AG20443 (cell line): ENCODE measurements around the gene DPP10.

Experiments
- DNase-seq: peaks from one replicate; pipeline ENCODE4 v3.0.0; 2012; ENCODE audit warnings: low spot score, mixed read lengths

The DPP10 gene

GRCh38 chr2:115285416-115285815 is 843.0 kb downstream of the DPP10 start:
- no peak for DNase-seq

DNA sequence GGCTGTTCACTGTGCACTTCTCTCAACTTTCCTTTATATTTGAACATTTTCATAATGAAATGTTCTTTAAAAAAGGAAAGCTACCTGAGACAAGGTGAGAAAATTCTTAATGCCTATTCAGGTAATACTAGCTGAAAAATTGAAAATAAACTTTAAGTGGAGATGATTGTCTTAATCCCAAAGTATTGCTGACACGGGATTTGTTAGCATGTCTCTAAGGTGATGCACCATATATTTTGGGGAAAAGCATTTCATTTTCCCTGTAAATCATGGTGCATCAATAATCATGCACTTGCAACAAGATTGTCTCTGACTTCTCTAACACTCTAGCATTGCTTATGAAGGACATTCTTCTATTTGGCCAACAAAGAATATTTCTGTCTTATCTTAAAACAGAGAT is 848.0 kb downstream of the DPP10 start:
- no peak for DNase-seq

DNA sequence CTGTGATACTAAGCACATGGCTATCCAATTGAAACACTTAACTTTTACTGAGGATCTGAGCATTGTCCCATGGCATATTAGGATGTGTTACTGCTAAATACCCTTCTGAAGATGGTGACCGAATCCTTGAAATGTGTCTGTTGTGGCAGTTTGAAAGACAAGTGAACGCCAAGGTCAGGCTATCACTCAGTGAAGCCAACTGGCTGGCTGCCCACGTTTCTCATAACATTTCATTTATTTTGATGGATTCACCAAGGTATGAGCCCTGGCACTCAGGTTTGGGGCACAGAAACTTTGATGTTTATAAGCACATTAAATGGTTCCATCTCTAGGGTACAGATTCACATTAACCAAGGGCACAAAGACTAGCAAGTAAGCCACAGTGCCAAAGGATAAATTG is 850.3 kb downstream of the DPP10 start:
- DNase-seq, result no peak

GRCh38 chr2:115294999-115295398 is 852.6 kb downstream of the DPP10 start:
- no peak for DNase-seq

GRCh38 chr2:115297056-115297455 is 854.6 kb downstream of the DPP10 start:
- DNase-seq, result no peak

- DNase-seq, result no peak
Measured at GRCh38 chr2:115299199-115299598, 856.8 kb downstream of the DPP10 start.

DNA sequence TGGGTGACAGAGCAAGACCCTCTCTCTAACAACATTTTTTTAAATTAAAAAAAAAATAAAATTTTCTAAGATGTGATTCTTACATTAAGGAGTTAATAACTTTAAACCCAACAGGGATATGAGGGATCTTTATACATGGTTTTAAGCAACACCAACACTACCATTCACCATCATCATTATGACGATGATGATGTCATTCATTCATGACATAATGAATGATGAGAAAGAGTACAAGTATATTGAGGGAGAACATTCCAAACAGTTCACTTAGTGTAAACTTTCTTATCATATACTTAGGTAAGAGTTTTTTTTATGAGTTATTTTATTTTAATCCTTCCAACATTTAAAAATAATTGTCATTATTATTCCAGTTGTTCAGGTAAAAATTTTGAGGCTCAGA is 863.3 kb downstream of the DPP10 start:
- DNase-seq, result no peak

DNA sequence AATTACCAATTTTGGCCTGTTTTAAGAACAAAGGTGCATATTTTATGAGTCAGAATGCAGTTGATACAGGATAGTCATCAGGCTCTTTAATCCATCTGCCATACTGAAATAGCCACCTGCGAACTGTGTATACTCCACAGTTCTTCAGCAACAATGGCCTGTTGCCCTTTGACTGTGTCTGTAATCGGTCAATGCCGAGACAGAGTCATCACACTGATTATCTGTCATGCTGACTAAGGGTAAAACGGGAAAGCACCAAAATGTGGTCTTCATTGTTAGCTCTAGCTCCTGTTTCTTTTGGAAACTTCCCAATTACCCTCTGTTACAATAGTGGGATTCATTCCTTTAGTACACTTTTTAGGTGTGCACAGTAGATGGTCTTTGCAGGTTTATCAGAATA is 871.7 kb downstream of the DPP10 start:
- DNase-seq, result no peak

DNA sequence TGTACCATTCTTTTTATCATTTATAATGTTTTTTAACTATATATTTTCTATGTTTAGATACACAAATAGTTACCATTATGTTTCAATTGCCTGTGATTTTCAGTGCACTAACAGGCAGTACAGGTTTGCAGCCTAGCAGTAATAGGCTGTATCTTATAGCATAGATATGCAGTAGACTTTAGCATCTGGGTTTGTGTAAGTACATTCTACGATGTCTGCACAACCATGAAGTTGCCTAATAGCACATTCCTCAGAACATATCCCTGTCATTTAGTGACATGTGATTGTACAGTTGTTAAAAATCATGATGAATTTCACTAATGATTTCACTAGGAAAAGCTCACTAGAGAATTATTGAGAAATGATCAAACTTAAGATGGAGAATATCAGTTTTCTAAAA is 884.6 kb downstream of the DPP10 start:
- no peak for DNase-seq

DNA sequence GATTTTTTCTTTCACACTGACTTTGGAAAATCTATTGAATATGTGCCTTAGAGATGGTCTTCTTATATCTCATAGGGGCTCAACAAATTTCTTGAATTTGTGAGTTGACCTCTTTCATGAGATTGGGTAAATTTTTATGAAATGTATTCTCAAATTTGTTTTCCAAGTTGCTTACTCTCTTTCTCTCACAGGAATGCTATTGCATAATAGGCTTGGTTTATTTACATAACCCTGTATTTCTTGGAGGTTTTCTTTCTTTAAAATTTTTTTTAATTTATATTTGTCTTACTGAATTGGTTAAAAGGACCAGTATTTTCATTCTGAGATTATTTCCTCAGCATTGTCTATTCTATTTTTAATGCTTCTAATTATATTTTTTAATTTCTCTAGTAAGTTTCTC is 917.1 kb downstream of the DPP10 start:
- DNase-seq, result no peak

DNA sequence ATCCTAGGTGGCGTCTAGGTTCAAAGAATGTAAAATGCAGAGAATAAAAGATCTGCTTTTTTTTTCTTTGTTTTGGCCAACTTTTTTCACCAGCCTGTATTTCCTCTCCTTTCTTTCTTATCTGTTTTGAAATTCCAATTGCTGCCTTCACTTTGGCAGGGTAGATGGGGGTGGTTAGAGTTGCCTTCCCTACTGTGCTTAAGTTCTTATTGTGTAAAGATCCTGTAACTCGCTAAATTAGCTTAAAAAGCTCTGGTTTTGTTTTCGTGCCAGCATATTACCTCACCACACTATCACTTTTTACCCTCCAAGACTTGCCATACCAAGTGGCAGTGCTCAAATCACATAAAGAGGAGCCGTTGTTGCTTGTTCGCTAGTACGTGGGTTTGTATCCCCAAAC is 921.7 kb downstream of the DPP10 start:
- no peak for DNase-seq

DNA sequence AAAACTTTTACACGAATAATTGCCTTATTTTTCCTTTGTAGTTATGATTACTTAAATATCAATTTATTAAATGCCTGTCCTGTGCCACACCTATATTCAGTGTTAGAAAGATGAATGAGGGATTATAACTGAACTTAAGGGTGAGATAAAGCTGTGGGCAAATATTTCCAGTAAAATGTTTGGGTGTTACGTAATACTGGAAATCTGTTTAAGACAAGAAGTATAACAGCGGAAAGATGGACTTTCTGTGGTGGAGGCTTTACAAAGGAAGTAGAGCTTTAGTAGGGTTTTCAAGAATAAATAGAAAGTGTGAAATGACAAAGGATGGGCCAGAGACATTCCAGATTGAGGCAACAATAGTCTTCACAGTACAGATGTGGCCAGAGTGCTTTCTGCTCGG is 927.0 kb downstream of the DPP10 start:
- DNase-seq, result no peak

- no peak for DNase-seq
Measured at GRCh38 chr2:115374981-115375380, 932.5 kb downstream of the DPP10 start.

DNA sequence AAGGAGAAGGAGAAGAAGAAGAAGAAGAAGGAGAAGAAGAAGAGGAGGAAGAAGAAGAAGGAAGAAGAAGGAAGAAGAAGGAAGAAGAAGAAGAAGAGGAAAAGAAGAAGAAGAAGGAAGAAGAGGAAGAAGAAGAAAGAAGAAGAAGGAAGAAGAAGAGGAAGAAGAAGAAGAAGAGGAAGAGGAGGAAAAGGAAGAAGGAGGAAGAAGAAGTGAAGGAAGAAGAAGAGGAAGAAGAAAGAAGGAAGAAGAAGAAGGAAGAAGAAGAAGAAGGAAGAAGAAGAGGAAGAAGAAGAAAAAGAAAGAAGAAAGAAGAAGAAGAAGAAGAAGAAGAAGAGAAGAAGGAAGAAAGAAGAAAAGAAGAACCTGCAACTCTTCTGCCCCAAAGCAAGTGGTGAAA is 942.0 kb downstream of the DPP10 start:
- no peak for DNase-seq

GRCh38 chr2:115386465-115386864 is 944.0 kb downstream of the DPP10 start:
- DNase-seq, result no peak

- no peak for DNase-seq
Measured at GRCh38 chr2:115389024-115389423, 946.6 kb downstream of the DPP10 start.

GRCh38 chr2:115389898-115390565 is 947.6 kb downstream of the DPP10 start:
- DNase-seq, result no peak

DNA sequence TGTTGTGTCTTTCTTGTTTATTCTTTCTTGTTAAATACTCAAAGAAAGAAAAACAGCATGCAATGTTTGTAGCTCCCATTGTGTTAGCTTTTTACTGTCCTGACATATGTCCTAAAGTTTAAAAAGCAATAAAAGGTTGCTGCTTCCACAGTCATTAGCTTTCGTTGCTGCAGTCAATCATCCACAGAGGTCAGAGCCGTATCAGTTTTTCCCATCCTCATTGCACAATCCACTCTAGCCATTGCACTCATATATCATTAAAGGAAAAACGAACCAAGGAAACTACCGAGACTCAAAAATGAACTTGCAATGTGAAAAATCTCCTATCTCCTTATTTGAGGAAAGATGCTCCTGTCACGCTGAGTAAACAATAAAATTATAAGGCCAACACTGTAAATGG is 954.1 kb downstream of the DPP10 start:
- DNase-seq, result no peak

DNA sequence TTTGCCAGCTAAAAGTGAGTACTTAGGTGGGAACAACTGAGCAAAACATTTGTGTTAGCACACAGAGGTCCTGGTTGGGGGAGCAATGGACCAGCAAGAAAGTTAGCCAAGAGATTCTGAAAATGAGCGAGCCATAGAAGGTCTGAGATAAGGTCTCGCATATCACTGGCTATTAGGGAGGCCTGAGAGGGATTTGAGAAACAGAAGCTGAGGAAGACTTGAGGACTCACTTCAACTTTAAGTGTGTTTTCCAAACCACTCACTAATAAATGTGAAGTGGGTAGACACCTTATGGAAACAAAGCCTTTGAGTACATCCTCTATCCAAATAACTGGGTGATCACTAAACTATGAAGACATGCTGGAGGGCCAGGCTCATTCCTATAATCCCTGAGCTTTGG is 958.5 kb downstream of the DPP10 start:
- no peak for DNase-seq

GRCh38 chr2:115412501-115412900 is 970.1 kb downstream of the DPP10 start:
- DNase-seq, result no peak

DNA sequence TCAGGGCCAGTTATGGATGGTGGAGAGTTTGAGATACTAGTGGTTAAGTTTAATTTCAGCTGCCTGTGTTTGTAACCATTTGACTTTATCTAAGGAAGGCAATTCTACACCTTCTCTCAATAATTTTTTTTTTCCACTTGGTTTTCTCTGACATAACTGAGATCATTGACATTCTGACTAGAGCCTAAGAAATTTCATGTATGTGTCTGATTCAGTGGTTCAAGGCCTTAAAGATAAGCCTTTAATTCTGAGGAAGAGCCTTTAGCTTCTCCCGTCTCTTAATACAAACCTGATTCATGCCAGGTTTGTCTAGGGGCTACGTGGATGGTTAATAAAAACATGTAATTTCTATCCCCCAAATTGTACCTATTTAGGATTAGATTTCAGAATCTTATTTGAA is 971.4 kb downstream of the DPP10 start:
- DNase-seq, result no peak

- DNase-seq, result no peak
Measured at GRCh38 chr2:115414466-115414865, 972.0 kb downstream of the DPP10 start.

DNA sequence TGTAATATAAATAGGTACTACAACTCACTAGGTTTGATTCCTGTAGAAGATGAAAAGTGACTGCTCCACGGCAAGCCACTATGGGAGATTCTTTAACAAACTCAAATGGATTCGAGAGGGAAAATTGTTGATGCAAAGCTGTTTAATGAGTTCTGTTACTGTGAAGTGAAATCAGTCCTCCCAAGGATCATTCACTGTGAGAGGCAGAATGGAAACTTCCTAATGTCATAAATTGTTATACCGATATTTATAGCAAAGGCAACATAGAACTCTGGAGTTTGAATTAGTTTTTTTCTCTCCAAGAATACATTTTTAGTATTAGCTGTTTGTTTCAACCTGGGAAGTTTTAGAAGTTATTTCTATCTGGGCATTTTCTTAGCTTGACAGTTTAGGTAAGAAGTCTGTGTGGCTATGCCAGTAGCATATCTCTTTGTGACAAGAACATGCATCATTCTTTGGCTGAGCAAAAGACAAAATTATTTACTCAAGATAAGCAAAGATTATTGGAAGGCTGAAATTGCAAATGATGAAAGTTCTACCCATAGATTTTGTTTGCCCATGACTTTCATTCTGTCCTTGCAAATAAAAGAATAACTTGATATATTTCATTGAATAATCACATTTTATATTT is 979.7 kb downstream of the DPP10 start:
- DNase-seq, result no peak

GRCh38 chr2:115427436-115427835 is 985.0 kb downstream of the DPP10 start:
- DNase-seq, result no peak
